Activated CD4-positive, alpha-beta memory T cell treated with anti-CD3 and anti-CD28 coated beads, Interleukin-2, amount 10 ng/mL, durations not matched to agents 7 days and 5 days (primary cell): ENCODE data around the gene ATP13A3. TPM values are rescaled to one million over a fixed set of nuclear protein-coding genes. Genes with fewer than 3 reads are reported as not detected.

ENCODE experiments used
- CTCF ChIA-PET: fragments of 350-600 bp; sonication (Branson Sonifier 250); formaldehyde crosslinking; loops from one replicate; lab custom pipeline; 2021; ENCODE audit warnings: antibody characterized with exemption, inconsistent platforms; lab: Charles Lee
- POLR2A ChIA-PET: fragments of 350-600 bp; sonication (Branson Sonifier 250); formaldehyde crosslinking; loops from one replicate; lab custom pipeline; 2021; ENCODE audit warnings: antibody characterized with exemption; lab: Charles Lee
- DNase-seq: peaks from one replicate; pipeline ENCODE4 v3.0.0-alpha.2; 2020
- H3K27ac Mint-ChIP-seq: one replicate; pipeline ENCODE4 v1.8.0; 2021; ENCODE audit warnings: mild to moderate bottlenecking, mixed read lengths
- H3K27me3 Mint-ChIP-seq: one replicate; pipeline ENCODE4 v1.8.0; 2021; ENCODE audit warnings: mixed read lengths
- H3K36me3 Mint-ChIP-seq: one replicate; pipeline ENCODE4 v1.8.0; 2021; ENCODE audit warnings: low read depth, mixed read lengths
- H3K4me1 Mint-ChIP-seq: one replicate; pipeline ENCODE4 v1.8.0; 2021; ENCODE audit warnings: mixed read lengths
- H3K4me3 Mint-ChIP-seq: one replicate; pipeline ENCODE4 v1.8.0; 2021; ENCODE audit warnings: mild to moderate bottlenecking, mixed read lengths
- H3K9me3 Mint-ChIP-seq: one replicate; pipeline ENCODE4 v1.8.0; 2021; ENCODE audit warnings: mixed read lengths
- total RNA-seq, 2 experiments: library from RNA; stranded (reverse); gene quantifications; one replicate each; pipeline ENCODE4 v1.2.3, GENCODE V29; 2021

Gene ATP13A3
- total RNA-seq, 2 experiments from 2014 or later: 76.8 to 77.8 TPM

- Mint-ChIP-seq H3K36me3 (peaks cover 2% of the 10 kb centered on the region), H3K27ac (no peak overlapping the region), H3K4me3 (no peak overlapping the region), H3K27me3 (no peaks in the 10 kb centered on the region), H3K9me3 (no peaks in the 10 kb centered on the region), H3K4me1 (peaks cover 23% of the 10 kb centered on the region)
- DNase-seq: no peak
- CTCF ChIA-PET: interaction anchor here (0.5 to 5.2 kb wide), 6 partner anchors 16 to 1068 kb away, joined by 3 to 75 read pairs (median 3); no protein-coding TSS in a partner anchor
- POLR2A ChIA-PET: no interaction called here
Measured at GRCh38 chr3:194469977-194470376, 16.8 kb downstream of the ATP13A3 start.

GRCh38 chr3:194468086-194468485, 18.7 kb downstream of the ATP13A3 start:
- no peaks in the 10 kb centered on the region for H3K9me3 Mint-ChIP-seq
- peaks cover 7% of the 10 kb centered on the region for H3K36me3 Mint-ChIP-seq
- H3K27me3 Mint-ChIP-seq: no peaks in the 10 kb centered on the region
- no peak overlapping the region for H3K4me3 Mint-ChIP-seq
- no peak for DNase-seq
- H3K4me1 Mint-ChIP-seq: peaks cover 24% of the 10 kb centered on the region
- H3K27ac Mint-ChIP-seq: no peak overlapping the region
- POLR2A ChIA-PET: interaction anchor here (0.5 to 1.7 kb wide), 3 partner anchors 108 to 143 kb away, joined by 3 to 5 read pairs (median 3); no protein-coding TSS in a partner anchor
- CTCF ChIA-PET: interaction anchor here (0.6 to 1.1 kb wide), 5 partner anchors 68 to 1138 kb away, joined by 3 to 5 read pairs (median 3); no protein-coding TSS in a partner anchor

- ChIA-PET CTCF (interaction anchor here (0.6 to 1.3 kb wide), 2 partner anchors 71 to 90 kb away, joined by 3 to 5 read pairs; no protein-coding TSS in a partner anchor), POLR2A (interaction anchor here (0.6 to 2.6 kb wide), 5 partner anchors 19 to 128 kb away, joined by 3 to 8 read pairs (median 3); partner anchors contain the start of gene ATP13A3)
- Mint-ChIP-seq H3K9me3 (no peaks in the 10 kb centered on the region), H3K27me3 (no peaks in the 10 kb centered on the region), H3K4me3 (no peak overlapping the region), H3K4me1 (peaks cover 20% of the 10 kb centered on the region), H3K27ac (no peak overlapping the region), H3K36me3 (peaks cover 7% of the 10 kb centered on the region)
- no peak for DNase-seq
Measured at GRCh38 chr3:194466761-194467356, 19.9 kb downstream of the ATP13A3 start.

GRCh38 chr3:194465920-194466570, 20.8 kb downstream of the ATP13A3 start:
- Mint-ChIP-seq H3K27ac (no peak overlapping the region), H3K27me3 (no peaks in the 10 kb centered on the region), H3K9me3 (no peaks in the 10 kb centered on the region), H3K36me3 (peaks cover 7% of the 10 kb centered on the region), H3K4me1 (peaks cover 20% of the 10 kb centered on the region), H3K4me3 (no peak overlapping the region)
- DNase-seq: no peak
- POLR2A ChIA-PET: interaction anchor here (1.0 to 2.6 kb wide), 2 partner anchors 20 to 21 kb away, joined by 3 to 8 read pairs; partner anchors contain the start of gene ATP13A3
- CTCF ChIA-PET: interaction anchor here (0.9 to 1.3 kb wide), 2 partner anchors 70 to 128 kb away, joined by 3 read pairs; no protein-coding TSS in a partner anchor

- ChIA-PET POLR2A (interaction anchor here (2.6 kb wide), 1 partner anchor 20 kb away, joined by 8 read pairs; no protein-coding TSS in a partner anchor), CTCF (interaction anchor here (0.9 kb wide), 1 partner anchor 129 kb away, joined by 3 read pairs; no protein-coding TSS in a partner anchor)
- DNase-seq: no peak
- H3K36me3 Mint-ChIP-seq: peaks cover 12% of the 10 kb centered on the region
- H3K27me3 Mint-ChIP-seq: no peaks in the 10 kb centered on the region
- no peaks in the 10 kb centered on the region for H3K9me3 Mint-ChIP-seq
- no peak overlapping the region for H3K27ac Mint-ChIP-seq
- H3K4me3 Mint-ChIP-seq: no peak overlapping the region
- H3K4me1 Mint-ChIP-seq: peaks cover 20% of the 10 kb centered on the region
Measured at GRCh38 chr3:194465246-194465645, 21.6 kb downstream of the ATP13A3 start.

GRCh38 chr3:194464692-194465091, 22.1 kb downstream of the ATP13A3 start:
- no peaks in the 10 kb centered on the region for H3K27me3 Mint-ChIP-seq
- no peak for DNase-seq

GRCh38 chr3:194462936-194463335, 23.9 kb downstream of the ATP13A3 start:
- POLR2A ChIA-PET: interaction anchor here (0.6 kb wide), 1 partner anchor 763 kb away, joined by 3 read pairs; no protein-coding TSS in a partner anchor
- peaks cover 21% of the 10 kb centered on the region for H3K36me3 Mint-ChIP-seq
- CTCF ChIA-PET: interaction anchor here (1.5 kb wide), 1 partner anchor 9 kb away, joined by 10 read pairs; no protein-coding TSS in a partner anchor
- H3K4me3 Mint-ChIP-seq: no peak overlapping the region
- H3K4me1 Mint-ChIP-seq: peaks cover 20% of the 10 kb centered on the region
- no peak overlapping the region for H3K27ac Mint-ChIP-seq
- no peaks in the 10 kb centered on the region for H3K27me3 Mint-ChIP-seq
- DNase-seq: no peak
- no peaks in the 10 kb centered on the region for H3K9me3 Mint-ChIP-seq

More at GRCh38 chr3:194464692-194465091, 22.1 kb downstream of the ATP13A3 start:
- no peaks in the 10 kb centered on the region for H3K9me3 Mint-ChIP-seq
- no peak overlapping the region for H3K27ac Mint-ChIP-seq
- H3K36me3 Mint-ChIP-seq: peaks cover 15% of the 10 kb centered on the region
- POLR2A ChIA-PET: no interaction called here
- H3K4me3 Mint-ChIP-seq: no peak overlapping the region
- peaks cover 20% of the 10 kb centered on the region for H3K4me1 Mint-ChIP-seq
- CTCF ChIA-PET: no interaction called here

- Mint-ChIP-seq H3K4me3 (no peak overlapping the region), H3K9me3 (no peaks in the 10 kb centered on the region), H3K27me3 (no peaks in the 10 kb centered on the region), H3K4me1 (peaks cover 8% of the 10 kb centered on the region), H3K27ac (no peak overlapping the region), H3K36me3 (peaks cover 24% of the 10 kb centered on the region)
- POLR2A ChIA-PET: interaction anchor here (0.7 kb wide), 1 partner anchor 123 kb away, joined by 4 read pairs; no protein-coding TSS in a partner anchor
- DNase-seq: no peak
- CTCF ChIA-PET: interaction anchor here (0.7 kb wide), 1 partner anchor 127 kb away, joined by 3 read pairs; no protein-coding TSS in a partner anchor
Measured at GRCh38 chr3:194460566-194460965, 26.2 kb downstream of the ATP13A3 start.

- no peaks in the 10 kb centered on the region for H3K9me3 Mint-ChIP-seq
- ChIA-PET CTCF (interaction anchor here (0.7 to 2.1 kb wide), 2 partner anchors 14 to 125 kb away, joined by 4 to 12 read pairs; no protein-coding TSS in a partner anchor), POLR2A (no interaction called here)
- no peaks in the 10 kb centered on the region for H3K4me1 Mint-ChIP-seq
- no peaks in the 10 kb centered on the region for H3K27me3 Mint-ChIP-seq
- no peak for DNase-seq
- no peak overlapping the region for H3K4me3 Mint-ChIP-seq
- peaks cover 28% of the 10 kb centered on the region for H3K36me3 Mint-ChIP-seq
- H3K27ac Mint-ChIP-seq: no peak overlapping the region
Measured at GRCh38 chr3:194458131-194458530, 28.7 kb downstream of the ATP13A3 start.

GRCh38 chr3:194455481-194455880, 31.3 kb downstream of the ATP13A3 start:
- H3K36me3 Mint-ChIP-seq: peaks cover 40% of the 10 kb centered on the region
- no peaks in the 10 kb centered on the region for H3K4me1 Mint-ChIP-seq
- H3K27me3 Mint-ChIP-seq: no peaks in the 10 kb centered on the region
- H3K4me3 Mint-ChIP-seq: no peak overlapping the region
- no peak for DNase-seq
- H3K27ac Mint-ChIP-seq: no peak overlapping the region
- ChIA-PET POLR2A (no interaction called here), CTCF (no interaction called here)
- no peaks in the 10 kb centered on the region for H3K9me3 Mint-ChIP-seq

GRCh38 chr3:194450341-194450740, 36.5 kb downstream of the ATP13A3 start:
- POLR2A ChIA-PET: no interaction called here
- Mint-ChIP-seq H3K27ac (no peak overlapping the region), H3K4me1 (peaks cover 3% of the 10 kb centered on the region), H3K27me3 (no peaks in the 10 kb centered on the region), H3K4me3 (no peak overlapping the region), H3K9me3 (no peaks in the 10 kb centered on the region), H3K36me3 (peaks cover 56% of the 10 kb centered on the region)
- CTCF ChIA-PET: interaction anchor here (0.9 kb wide), 1 partner anchor 54 kb away, joined by 3 read pairs; no protein-coding TSS in a partner anchor
- DNase-seq: no peak

- POLR2A ChIA-PET: no interaction called here
- no peak overlapping the region for H3K4me3 Mint-ChIP-seq
- peaks cover 3% of the 10 kb centered on the region for H3K4me1 Mint-ChIP-seq
- peaks cover 58% of the 10 kb centered on the region for H3K36me3 Mint-ChIP-seq
- no peaks in the 10 kb centered on the region for H3K9me3 Mint-ChIP-seq
- no peak overlapping the region for H3K27ac Mint-ChIP-seq
- no peaks in the 10 kb centered on the region for H3K27me3 Mint-ChIP-seq
- no peak for DNase-seq
- CTCF ChIA-PET: interaction anchor here (0.9 to 1.0 kb wide), 3 partner anchors 11 to 53 kb away, joined by 3 to 4 read pairs (median 3); no protein-coding TSS in a partner anchor
Measured at GRCh38 chr3:194449913-194450312, 36.9 kb downstream of the ATP13A3 start.
